NOMO-1 treated with dmso at 0.1 percent for 144 hours (cell line): ENCODE results near the gene ZNF608.
A peak's percentile ranks its signal among the peaks of the same experiment; 100 is the strongest.

Source experiments
- DNase-seq: peaks from one replicate; lab custom pipeline; 2025; ENCODE audit not compliant: unreplicated experiment; lab: John Stamatoyannopoulos, UW

The ZNF608 gene

DNA sequence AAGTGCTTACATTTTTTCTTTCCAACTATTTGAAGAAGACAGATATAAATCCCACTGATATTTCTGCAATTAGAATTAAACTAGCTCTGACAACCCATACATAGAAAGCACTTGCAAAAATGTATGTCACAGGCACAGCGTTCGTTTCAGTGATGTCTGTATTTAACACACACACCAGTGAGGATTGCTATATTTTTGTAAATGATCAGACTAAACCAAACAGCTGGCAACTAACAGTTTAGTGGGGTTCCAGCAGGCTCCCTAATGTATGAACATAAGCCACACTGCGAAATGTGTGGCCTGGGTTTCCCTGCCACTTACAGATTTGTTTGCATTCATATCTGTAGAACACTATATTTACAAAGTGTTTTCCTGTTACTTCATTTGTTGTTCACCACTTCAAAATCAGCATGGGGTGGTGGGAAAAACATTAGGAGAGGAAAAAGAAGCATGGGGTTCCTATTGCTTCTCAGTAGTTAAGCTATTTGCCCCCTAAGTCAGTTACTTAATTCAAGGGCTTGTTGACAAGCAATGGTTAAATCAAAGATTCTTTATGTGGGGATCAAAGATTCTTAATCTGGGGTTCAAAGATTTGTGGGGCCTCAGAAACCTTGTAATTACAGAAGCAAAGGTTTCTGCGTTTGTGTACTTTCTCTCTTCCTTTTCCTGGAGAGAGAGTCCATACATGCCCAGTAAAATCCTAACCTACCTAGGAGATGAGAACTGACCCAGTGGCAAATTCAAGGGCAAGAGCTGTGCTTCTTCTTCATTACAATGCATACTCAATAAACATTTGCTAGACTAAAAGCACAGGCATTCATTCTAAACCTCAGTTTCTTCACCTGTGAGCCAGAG lies 27.1 kb downstream of the ZNF608 start:
- no peak for DNase-seq

DNA sequence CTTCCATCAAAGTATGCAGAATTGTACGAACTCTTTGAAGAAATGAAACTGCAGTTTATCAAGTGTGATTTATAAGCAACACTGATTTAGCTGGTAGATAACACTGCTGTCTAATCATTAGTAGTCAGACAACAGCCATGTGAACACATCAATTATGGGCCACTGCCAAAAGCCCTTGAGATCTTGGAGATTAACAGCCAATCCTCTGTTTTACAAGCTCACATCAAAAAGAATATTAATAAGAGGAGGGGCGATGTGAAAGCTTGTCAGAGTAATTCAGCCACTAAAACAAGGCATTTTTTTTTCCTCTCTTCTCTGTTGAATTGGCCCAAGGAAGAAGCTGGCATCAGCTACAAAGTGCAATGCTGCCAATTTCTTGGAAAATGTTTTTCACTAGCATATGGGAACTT lies 28.1 kb downstream of the ZNF608 start:
- no peak for DNase-seq

DNA sequence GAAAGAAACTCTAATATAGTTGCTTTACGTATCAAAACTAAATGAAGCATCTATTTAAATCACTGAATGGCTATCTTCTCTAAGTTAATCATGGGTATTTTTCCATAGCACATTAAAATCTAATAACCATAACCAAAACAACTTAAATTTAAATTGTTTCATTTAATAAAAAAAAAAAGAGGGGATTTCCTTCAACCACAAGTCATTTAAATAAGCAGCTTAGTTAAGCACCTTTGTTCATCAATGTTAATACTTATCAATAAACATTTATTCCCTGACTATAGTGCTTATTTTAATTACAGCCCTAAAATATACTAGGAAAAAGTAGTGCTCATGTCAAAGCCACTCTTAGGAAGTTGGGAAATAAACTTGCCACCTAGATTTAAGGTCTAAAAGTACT lies 30.3 kb downstream of the ZNF608 start:
- DNase-seq: no peak

DNA sequence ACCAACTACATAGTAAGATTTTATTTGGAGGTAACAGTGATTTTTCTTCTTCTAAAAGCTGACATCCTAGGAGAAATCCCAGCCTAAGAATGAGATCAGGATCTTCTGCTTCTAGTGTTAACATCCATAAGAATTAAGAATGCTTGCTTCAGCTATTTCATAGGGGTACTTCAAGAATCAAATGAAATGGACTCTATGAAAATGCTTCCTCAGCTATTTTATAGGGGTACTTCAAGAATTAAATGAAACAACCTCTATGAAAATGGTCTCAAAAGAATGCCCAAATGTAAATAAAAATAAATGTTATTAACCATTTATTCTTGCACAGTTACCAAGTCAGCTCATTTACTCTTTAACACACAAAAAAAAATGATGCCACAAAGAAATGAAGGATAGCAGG lies 31.5 kb downstream of the ZNF608 start:
- no peak for DNase-seq

DNA sequence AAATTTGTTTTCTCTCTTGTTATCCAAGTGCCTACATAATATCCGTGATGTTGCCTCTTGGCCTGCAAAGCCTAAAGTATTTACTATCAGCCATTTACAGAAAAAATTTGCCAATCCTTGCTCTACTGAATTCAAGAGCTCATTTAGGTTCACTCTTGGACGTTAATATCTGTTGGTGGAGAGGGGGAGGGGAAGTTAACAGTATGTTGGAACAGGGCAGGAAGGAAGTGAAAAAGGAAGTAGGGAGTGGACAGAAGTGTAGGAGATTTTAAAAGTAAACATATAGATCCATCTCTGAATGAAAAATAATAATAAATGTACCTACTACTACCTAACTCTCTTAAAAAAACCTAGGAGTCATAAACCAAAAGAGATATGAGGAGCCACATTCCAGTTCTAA lies 32.8 kb downstream of the ZNF608 start:
- peak; percentile 16 for DNase-seq

DNA sequence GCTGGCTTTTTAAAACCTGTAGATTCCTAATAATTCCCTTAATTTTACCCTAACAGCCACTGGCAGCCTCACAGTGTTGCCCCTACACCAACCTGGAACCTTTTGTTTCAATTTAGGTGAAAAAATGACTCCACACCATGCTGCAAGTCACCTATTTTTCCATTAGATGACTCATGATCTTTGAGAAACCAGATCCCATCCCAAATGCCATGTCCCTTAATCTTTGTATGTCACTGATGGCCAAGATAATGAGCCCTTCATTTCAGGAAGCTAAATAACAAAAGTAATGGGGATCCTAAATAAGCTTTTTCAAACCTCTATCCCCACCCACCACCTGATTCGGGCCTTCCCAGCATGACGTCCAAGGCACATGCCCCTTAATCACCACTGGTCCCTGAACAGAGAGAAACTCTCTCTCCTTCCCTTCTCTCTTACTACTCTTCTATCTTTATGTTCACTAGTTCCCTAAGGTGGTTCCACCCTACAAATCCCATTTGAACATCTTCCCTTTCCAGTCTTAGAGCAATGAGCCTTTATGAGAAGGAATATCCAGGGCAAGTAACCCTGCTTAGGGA lies 33.6 kb downstream of the ZNF608 start:
- DNase-seq: no peak

DNA sequence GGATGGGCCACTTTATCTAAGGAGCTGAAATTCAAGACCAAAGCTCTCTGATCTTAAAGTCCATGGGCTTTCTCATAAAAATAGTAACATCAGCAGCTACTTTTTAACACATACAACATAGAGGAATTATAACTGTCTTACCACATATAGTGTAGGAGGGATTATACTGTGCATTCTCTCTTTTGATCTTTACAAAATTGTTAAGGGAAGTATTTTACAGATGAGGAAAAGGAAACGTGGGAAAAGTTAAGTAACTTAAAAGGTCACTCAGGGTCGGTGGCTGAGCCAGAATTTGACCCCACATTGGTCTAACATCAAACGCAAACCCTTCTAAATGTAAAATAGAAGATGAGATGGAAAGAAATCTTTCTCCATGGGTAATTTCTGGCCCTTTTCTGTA lies 38.4 kb downstream of the ZNF608 start:
- DNase-seq: no peak

DNA sequence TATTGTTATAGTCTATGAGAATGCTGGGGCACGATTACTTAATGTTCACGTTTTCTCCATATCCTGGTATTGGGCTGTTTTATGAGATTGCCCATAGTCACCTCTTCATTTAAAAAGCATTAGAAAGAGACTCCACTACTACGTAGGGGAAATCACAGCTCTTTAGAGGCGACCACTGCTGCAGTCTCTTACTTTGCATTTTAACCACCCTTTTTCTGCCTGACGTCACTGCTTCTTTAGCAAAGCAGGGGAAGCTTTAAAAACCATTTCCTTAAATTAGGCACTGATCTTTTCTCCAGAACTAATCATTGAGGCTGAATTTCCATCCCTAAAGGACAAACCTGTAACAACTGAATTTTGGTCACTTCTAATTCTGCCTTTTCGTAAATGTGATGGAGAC lies 38.9 kb downstream of the ZNF608 start:
- no peak for DNase-seq

DNA sequence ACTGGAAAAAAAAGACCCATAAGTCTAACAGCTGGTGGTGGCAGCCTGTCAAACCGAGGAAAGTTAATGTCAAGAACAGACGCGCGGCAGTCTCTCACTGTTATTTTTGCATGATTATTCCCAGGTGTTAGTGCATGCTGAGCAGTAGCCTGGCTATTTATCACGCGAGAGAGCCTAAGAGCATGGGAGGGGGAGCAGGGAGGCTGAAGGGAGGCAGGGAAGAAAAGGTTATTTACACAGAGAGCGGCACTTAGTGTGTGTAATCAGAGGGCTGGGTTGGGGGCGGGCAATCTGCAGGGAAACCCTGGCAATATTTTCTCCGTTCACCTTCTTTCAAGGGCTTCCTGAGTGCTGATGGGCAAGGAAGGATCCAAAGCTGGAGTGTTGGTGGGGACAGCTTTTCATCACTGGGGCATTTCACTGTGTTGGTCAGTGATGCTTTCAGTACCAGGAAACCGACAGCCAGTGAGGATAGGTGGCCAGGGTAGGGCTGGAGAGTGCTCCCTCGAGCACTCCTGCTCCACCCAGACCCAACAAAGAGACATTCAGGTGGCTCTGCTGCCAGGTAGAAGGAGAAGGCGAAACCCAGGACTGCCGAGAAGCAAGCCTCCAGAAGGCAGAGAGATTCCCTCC lies 39.6 kb downstream of the ZNF608 start:
- DNase-seq: no peak

DNA sequence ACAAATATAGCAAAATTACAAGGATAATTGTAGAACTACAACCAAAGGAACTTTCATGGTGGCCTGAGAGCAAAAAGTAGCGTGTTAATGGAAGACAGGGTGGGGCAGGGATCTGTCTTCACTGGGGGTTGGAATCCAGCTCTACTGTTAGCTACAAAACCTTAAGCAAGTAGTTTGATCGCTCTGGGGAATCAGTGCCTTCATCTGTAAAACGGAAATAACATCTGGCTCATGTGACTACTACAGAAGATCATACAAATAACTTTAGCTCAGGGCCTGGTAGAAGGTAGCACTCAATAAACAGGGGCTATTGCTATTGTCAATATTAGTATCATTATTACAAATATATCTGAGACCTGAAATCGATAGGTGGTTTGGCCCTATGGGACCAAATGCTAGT lies 40.4 kb downstream of the ZNF608 start:
- no peak for DNase-seq

DNA sequence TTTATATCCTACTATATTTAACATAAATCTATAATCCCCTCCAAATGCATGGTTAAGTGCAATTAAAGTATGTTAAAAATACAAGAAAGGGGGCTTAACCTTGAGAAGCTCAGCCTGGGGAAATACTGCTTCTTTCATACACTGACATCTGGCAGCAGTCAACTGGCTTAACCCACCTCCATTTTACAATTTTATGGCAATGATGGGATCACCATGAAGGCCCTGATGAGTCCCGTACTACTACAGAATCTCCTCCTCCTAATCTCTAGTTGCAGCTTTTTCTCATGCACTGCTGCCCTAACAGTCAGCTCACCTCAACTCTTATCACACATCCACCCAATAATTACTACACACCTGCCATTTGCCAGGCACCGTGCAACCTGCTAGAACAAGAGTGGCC lies 40.9 kb downstream of the ZNF608 start:
- DNase-seq: no peak

DNA sequence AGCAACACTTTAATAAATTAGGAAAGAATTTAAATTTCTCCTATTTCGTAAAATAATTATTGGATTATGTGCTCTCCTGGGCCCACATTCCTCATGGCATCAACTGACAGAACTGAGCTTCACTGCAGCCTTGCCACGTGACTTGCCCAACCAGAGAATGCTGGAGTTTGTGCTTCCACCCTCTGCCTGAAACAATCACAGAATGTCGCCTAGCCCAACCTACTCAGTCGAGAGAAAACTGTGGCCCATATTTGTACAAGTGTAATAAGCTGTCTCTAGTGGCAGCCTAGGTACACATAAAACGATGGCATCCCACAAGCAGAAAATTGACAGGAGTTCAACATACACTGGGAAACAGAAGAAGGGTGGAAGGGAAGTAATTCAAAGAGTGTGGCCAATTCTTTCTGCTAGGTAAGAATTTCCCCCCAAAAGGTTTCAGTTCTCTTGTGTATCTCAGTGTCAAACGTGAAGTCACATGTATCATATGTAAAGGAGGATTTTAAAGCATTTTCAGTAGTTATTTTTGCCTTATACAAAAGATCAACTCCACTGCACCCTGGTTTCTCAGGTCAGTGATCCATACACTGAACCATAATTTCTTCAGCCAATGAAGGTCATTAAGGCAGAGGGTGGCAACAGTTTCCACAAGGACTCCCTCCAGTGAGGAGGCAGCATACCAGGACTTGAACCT lies 41.7 kb downstream of the ZNF608 start:
- DNase-seq: no peak

DNA sequence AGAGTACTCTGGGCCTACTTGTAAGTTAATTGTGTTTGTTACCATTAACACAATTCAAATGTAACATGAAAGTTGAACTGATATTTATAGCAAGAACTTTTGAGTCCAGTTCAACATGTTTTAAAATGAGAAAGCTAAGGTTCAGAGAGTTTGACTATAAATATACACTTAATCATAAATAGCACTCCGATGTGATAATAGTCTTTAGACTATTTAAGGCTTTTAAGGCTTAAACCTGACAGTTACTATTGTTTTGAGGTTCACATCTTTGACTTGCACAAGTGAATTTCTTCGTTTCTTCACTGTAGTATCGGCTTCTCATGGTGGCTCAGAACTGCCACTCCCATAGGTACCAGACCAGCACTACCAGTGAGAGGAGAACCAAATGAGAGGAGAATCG lies 42.4 kb downstream of the ZNF608 start:
- DNase-seq: no peak

DNA sequence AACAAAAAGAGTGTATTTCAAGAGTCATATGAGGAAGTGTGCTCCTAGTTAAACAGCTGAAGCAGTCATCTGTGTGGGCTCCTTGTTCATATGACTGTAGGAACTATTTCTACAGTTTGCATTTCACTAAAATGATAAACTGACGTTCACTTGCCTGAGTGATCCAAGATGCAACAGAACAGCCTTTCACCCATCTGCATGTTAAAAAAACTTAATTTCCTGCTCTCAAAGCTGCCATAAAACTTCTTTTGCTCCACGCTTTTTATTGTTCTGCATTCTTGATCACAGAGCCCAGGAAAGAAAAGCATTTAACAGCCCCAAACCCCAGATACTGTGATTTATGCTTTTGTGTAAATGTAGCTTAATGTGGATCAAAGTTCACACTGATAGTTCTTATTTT lies 43.9 kb downstream of the ZNF608 start:
- DNase-seq: no peak

DNA sequence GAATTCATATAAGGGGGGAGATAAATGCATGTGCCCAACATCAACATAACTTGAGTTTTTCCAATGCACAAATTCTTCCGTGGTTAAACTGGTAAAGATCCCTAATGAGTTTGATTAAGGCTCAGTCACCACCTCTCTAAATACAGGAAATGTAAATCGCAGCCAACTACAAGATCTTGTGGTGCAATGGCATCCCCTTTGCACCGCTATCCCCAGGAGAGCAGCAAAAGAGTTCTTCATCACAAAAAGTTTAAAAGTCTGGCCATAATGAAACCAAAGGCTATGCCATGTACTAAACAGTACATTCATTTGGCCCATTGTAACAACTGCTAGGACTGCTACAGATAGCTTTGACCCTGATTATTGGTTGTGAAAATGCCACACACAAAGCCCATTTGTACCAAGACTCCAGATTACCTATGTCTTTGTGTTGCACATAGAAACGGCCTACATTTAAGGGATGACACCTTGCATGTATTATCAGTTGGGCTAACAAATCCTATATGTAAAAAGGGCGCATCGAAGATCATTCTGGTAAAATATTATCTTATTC lies 44.5 kb downstream of the ZNF608 start:
- DNase-seq: no peak

DNA sequence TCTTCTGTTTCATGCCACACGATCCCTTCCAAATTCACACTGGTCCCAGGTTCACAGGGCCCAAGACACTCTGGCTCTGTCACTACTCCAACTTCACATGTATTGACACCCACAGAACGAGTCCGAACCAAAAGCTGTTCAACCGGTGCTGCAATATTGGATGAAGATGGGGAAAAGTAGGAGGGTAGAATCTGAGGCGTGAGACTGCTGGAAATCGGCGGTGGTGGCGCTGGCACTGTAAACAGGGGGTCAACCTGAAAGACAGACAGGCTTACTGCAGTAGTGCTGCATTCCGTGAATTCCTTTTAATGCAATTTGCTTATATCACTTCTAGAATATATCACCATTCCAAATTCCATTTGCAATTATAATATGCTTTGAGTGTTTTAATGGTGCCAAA lies 45.4 kb downstream of the ZNF608 start:
- DNase-seq: no peak

DNA sequence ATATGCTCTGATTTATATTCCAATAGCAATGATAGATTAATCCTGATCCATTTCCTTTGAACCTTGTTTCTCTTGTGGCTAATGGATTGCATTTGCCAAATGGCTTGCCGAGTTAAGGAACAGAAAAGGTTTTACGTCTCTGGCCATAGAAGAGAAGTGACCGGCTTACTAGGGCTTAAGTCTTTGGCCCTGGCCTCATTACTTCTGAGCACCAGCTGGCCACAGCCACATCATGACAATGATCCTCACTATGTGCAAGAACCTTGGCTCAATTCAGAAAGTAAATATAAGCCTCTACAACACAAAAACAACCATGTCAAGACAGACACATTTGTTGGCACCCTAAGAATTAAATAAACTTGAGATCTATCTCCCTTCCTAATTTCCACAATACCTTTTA lies 46.1 kb downstream of the ZNF608 start:
- DNase-seq: no peak

DNA sequence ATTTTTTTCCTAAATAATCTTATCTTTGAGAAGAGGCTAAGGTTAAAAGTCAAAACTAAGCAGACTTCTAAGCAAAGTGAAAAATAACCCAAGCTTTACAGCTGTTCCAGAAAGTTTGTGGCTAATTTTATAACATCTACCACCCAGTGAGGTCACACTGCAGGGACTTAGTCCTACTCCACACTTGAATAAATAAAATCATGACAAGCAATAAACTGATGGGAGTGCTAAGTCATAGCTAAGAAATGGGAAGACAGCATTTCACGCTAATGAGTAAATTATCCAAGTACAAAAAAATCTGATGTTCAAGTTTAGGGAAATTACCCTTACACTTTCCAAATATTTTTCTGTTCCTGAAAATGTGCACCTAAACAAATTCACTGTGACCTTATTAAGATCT lies 47.7 kb downstream of the ZNF608 start:
- DNase-seq: no peak

DNA sequence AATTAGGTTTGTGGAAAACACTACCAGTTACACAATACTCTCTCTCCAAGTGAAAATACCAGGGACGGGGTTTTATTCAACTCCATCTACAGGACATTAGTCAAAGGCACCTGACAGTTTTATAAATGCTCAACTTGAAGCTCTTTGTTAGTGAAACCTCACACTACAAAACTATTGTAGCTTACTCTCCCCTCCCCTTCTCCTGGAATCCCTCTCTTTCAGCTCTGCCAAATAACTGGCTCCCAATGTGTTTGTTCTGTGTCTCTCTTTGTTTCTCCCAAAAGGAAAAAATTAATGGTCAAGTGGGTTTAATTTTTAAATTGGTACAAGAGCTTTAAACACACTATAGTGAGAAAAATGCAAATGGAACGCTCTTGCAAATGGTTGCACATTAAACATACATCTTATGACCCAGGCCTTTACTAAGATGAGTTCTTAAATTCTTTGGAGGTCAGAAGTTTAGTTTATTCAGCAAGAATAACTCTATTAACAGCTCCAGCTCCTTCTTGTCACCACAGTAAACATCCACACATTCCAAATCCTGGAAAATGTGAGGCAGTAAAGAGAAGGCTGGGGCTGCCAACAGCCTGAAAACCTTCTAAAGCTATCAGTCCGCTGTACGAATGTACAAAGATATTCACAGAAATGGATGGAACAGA lies 48.4 kb downstream of the ZNF608 start:
- no peak for DNase-seq

DNA sequence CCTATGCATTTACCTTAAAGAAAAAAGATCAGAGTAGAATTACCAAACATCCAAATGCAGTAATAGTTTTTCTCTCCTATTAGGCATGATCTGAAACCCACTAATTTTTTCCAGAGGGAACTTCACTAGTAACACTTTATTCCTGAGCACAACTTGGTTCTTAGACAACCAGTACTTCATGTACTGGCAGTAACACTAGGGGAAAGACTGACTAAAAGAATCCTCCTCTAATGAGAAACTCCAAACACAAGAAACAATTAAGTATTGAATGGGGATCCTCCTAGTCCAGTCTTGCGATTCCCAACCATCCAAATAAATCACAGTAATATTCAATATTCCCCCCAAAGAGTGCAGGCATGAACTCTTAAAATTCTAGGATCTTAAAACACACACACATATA lies 48.9 kb downstream of the ZNF608 start:
- DNase-seq: no peak

DNA sequence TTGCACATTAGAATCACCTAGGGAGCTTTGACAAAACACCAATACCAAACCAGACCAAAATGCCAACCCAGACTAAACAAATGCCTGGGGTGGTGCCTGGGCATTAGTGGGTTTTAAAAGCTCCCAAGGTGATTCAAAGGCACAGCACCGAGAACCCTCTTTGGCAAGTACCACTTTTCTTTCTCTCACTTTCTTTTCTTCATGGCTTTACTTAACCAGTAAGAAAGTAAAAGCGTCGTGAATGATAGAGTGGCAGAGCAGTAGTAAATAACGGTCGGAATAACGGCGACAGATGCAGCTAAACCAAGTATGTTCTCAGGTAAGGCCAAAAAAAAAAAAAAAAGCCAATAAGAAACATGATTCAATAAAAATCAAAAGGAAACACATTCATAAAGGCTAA lies 49.5 kb downstream of the ZNF608 start:
- DNase-seq: no peak
